CD1c-positive myeloid dendritic cell (primary cell): ENCODE data around the gene PCIF1.
A peak's percentile ranks its signal among the peaks of the same experiment; 100 is the strongest.
"Not testable (repeated sequence)": the region's sequence is repeated elsewhere in the genome, so short reads cannot be mapped to it uniquely, and the experiment has no call there.

ENCODE experiments used
- DNase-seq: peaks from one replicate; pipeline ENCODE4 v3.0.0-alpha.2; 2016; ENCODE audit errors: extremely low spot score

Gene PCIF1

DNA sequence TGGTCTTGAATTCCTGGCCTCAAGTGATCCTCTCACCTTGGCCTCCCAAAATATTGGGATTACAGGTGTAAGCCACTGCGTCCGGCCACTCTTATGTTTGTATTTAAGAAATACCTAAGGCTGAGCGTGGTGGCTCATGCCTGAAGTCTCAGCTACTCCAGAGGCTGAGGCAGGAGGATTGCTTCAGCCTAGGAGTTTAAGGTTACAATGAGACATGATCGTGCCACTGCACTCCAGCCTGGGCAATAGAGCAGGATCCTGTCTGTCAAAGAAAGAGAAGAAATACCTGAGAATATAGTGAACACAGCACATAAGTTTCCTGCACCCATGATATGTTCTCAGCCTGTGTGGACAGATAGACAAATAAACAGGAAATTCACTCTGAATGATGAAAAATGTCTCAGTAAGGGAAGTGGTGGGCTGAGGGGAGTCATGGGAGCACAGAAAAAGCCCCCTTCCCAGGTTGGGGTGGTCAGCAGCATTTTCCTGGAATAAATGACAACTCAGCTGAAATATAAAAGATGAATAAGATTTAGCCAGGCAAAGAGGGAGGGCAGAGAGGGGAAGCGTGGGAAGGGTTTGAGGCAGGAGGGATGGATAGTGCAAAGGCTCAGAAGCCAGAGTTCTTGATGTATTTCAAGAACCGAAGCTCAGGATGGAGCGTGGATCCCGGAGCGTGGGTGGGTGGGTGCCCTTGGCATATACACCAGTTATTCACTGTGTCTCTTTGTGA lies 60.4 kb downstream of the PCIF1 start:
- peak; percentile 46 for DNase-seq

DNA sequence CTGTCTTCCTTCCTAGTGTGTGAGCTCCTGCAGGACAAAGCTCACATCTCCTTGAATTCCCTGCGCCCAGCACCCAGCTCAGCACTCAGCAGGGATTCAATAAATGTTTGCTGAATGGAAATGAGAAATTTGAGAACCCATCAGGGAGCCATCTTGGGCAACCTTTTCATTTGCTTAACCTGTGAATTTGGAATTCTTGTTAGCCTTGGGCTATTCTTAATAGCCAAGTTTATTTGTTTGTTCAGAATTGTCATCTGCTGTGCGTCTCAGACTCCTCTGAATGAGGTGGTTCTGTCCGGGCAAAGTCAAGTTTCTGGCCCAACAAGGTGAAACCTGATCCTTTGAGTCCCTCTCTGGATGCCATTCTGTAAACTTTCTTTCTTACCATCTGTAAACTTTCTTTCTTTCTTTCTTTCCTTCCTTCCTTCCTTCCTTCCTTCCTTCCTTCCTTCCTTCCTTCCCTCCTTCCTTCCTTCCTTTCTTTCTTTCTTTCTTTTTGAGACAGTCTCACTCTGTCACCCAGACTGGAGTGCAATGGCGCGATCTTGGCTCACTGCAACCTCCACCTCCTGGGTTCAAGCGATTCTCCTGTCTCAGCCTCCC lies 61.1 kb downstream of the PCIF1 start:
- not testable (repeated sequence) for DNase-seq

DNA sequence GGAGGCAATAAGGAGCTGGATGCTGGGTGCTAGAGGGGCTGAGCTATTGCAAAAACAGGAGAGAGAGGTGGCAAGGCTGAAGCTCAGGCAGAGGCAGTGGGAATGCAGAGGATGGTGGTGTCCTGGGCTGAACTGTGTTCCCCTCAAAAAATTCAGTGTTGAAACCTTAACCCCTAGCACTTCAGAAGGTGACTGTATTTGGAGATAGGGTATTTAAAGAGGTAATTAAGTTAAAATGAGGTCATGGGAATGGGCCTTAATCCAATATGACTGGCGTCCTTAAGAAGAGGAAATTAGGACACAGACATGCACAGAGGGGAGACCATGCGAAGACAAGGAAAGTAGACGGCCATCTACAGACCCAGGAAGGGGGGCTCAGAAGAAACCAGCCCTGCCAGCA lies 62.7 kb downstream of the PCIF1 start:
- DNase-seq = peak; percentile 30
